ENCODE data around the gene NAPEPLD. TPM values are rescaled to one million over a fixed set of nuclear protein-coding genes. Genes with fewer than 3 reads are reported as not detected.
"Not testable (repeated sequence)": the region's sequence is repeated elsewhere in the genome, so short reads cannot be mapped to it uniquely, and the experiment has no call there.

Gene NAPEPLD
- total RNA-seq, 1 donor from 2014 or later = 20.9 TPM

DNA sequence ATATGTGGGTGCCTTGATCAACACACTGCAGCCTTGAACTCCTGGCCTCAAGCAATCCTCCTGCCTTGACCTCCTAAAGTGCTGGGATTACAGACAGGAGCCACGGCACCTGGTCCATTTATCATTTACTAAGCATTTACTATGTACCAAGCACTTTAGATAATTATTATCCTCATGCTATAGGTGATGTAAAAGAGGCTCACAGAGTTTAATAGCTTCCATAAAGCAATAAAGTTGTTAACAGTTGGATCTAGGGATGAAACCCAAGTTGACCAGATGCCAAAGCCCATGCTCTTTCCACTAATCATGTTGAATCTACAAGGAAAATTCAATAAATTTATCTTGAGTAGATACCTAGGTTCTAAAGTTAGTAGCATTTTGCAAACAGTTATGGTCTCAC, 5.0 kb downstream of the NAPEPLD start:
- no peak for DNase-seq

DNA sequence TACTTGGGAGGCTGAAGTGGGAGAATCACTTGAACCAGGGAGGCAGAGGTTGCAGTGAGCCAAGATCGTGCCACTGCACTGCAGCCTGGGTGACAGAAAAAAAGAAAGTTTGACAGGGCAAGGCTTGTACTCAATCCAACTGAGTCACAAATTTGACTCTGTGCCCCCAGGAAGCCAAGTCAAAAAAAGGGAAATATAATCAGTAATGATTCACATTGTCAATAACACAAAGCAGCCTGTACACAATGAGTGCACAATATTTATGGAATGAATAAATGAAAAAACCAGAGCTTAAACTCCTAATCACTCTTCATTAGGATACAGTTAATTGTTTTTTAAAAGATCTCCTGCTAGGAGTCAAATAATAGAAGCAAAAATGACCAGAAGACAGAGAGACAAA, 6.4 kb downstream of the NAPEPLD start:
- no peak for DNase-seq

DNA sequence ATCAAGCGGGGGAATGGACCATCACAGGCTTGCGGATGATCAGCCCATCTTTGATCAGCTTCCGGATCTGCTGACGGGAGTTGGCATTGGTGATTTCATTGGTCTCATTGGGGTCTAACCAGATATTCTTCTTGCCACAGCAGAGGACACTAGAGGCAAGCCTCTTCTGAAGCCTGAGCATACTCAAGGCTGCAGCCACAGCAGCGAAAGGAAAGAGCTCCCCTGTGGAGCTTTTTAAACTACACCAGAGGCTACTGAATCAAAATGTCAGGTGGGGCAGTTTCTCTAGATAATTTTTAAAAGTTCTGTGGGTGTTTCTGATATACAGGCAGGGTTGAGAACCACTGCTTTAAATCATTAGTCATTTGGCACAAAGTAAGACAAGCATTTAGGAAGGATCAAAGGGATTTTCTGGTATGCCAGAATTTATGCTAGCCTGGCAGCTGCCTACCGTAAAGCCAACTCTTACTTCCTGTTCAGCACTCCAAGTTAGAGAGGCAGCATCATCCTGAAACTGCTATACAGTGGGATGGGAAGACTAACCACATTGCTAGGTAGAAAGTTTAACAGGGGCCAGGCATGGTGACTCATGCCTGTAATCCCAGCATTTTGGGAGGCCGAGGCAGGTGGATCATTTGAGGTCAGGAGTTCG, 7.0 kb downstream of the NAPEPLD start:
- no peak for DNase-seq

DNA sequence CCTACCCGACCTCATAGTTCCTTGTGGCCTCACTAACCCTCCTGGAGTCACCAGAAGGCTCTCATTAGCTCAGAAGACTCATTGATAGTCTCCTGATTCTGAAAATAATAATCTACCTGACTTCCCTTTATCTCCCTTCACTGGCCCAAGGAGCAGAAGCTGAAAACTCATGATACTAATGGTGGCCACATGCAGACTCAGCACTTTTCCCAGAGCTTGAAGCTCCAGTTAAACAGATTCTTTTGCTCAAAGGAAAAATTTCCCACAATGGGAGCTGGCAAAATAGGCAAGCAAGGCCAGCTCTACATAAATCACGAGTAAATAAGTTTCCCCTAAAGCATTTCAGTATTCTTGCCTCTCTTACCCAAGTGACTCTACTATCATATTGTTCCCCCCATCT, 8.2 kb downstream of the NAPEPLD start:
- no peak for DNase-seq

DNA sequence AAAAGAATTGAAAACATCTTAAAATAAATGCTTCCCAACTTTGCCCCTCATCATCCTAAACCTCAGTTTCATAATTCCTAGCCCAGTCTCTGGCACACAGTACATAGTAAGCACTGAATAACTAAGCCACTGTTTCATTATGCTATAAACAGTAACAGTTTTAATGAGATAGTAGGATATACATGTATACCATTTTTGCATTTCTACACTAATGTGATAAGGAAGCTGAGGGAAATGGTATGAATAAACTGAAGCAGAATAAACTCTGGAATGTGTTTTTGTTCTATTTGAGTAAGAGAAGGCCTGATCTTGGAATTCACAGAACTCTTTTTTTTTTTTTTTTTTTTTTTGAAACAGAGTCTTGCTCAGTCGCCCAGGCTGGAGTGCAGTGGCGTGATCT, 8.8 kb downstream of the NAPEPLD start:
- no peak for DNase-seq

DNA sequence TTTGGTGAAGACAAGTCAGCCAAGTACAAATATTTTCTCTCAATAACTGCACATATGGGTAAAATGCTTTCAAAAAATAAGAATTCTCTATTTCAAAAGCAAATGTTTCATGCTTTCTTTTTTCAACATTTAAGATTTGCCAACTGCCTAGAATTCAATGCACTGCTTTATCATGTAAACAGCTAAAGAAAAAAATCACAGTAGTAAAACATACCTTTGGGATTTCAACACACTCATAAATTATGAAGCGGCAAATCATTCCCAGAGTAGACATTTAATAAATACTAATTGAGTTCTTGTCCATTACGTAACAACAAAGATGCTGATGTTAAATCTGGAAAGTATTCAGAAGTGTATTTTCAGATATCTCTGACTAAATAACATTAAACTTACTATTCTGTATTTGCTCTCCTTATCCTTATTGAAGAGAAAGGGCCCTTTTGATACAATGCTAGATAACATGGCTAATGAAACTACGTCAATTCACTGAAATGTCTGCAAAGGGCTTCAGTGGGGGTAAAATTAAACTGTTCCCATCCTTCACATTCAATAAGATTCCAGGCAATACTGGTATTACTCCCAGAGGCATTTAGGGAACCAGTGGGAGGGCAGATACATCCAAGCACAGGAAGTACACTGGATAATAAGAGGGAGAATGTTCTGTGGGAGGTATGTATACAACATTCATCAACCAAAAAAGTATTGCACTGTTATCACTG, 13.9 kb downstream of the NAPEPLD start:
- DNase-seq = no peak

DNA sequence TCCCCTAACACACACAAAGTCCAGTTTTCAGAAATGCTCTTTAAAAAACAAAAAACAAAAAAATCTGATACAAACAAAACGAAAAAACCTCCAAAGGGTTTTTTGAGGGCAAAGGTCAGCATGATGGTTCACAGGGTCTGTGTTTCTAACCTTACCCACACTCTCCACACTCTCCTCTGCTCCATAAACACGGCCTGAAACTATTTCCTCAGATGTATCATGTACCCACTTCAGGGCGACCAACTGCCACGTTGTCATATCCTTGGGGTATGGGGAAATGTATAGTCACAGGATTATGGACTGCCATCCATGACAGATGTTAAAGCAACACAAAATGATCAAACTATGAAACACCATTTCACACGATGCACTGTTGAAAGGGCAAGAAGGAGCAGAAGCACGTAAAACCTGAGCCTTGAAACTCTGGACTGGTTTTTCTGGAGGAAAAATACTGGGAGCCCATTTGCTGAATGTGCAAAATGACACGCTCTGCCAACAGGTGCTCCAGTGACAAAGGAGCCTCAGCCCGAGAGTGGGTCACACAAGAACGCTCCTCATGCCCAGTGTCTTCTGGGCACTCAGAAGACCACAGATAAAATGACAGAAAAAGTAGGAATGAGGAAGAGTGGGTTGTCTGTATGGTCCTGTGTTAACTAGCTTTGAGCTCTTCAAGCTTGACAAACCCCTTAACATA, 15.8 kb downstream of the NAPEPLD start:
- DNase-seq = no peak

DNA sequence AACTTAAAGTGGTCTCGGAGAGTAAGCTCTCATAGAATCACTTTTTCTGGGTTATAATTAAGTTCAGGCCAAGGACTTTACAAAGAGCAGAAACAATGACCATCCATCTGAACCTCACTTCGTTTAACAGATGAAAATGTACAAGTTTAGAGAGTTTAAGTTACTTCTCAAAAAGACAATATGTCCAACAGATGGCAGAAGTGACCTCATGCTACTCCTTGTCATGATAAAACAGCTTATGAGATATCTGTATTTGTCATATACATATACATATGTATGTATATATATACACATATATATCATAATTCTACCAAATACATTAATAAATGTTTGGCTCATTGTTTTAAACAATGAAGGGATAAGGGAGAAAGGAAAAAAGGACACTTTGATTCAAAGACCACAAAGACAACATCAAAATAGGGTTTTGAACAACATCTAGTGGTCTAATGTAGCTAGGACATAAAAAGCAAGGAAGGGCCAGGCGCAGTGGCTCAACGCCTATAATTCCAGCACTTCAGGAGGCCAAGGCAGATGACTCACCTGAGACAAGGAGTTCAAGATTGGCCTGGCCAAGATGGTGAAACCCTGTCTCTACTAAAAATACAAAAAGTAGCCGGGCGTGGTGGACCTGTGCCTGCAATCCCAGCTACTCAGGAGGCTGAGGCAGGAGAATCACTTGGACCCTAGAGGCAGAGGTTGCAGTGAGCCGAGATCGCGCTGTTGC, 17.8 kb downstream of the NAPEPLD start:
- DNase-seq = no peak

DNA sequence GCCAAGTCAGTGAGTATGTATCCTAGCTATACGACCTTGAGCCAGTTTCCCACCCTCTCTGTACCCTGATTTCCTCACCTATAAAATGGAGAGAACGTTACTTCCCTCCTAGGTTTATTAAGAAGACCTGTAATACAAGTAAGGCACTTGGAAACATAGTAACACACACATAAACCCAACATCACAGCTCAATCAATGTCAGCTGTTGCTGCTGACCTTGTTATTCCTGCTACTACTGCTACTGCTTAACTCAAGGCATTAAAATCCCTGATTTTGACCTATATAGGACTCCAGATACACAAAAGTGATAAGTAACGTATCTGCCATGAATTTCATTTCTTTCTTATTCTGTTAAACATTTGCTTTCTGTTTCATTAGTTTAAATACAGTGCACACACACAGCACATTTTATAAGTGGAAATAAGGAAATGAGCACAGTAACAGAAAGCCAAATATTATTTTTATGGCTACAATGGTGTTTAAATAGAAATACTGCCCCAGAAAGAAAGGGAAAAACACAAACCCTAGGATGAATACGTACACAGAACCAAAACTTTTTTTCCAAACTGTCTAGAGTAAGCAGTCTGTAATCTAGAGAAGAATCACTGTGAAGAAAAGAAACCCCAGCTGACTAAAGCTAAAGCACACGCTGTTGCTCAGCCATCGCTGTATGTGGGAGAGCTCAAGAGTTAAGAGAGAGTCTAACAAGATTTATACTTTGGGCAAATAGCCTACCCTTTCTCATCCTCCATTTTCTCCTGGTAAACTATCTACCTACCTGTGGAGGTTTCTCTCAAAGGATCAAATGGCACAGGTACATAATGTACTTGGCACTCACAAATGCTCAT, 19.0 kb downstream of the NAPEPLD start:
- DNase-seq = no peak

DNA sequence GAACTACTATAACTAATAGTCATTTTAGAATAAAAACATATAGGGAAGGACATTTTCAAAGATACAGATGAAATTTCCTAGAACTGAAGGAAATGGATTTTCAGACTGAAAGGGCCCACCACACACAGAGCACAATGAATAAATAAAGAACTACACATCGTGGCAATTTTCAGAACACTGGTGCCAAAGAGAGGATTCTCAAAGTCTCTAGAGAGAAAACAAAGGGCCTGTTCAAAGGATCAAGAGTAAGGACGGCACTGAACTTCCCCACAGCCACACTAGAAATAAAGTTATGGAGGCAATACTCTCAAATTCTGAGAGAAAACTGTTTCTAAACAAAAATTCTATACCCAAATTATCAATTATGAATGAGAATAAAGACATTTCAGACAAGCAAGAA, 21.9 kb downstream of the NAPEPLD start:
- no peak for DNase-seq

DNA sequence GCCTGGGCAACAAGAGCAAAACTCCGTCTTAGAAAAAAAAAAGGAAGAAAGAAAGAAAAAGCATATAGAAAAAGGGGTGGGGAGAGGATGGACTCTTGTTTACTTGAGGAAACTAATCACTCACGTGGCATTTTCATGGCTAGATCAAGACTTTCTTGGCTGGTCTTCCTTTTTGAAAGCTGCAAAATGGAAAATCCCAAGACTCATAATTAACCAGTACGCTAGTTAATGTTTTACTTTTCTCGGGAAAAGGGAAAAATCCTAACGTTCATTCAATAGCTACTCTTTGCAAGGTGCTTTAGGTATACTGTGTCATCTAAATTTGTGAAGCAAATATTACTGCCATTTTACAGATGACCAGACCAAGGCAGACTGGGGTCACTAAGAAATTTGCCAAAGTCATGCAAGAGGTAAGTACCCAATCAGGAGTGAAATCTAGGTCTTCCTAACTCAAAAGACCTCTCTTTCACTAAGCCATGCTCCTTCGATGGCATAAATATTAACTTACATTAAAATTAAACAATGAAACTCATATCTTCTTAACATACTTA, 24.4 kb downstream of the NAPEPLD start:
- DNase-seq = no peak

DNA sequence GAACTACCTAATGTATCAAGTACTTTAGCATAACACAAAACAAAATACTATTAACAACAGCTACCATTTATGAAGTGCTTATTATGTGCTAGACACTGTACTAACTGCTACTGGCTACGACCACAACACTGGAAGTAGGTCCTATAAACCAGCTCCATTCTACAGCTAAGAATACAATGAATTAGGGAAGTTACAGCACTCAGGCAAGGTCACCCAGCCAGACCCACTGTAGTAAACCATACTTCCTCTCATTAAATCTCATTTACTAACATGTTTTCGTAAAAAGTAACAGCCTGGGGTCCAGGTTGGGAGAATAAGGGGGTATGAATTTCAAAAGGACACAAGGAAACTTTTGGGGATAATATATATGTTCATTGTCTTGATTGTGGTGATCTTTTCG, 25.4 kb downstream of the NAPEPLD start:
- no peak for DNase-seq

DNA sequence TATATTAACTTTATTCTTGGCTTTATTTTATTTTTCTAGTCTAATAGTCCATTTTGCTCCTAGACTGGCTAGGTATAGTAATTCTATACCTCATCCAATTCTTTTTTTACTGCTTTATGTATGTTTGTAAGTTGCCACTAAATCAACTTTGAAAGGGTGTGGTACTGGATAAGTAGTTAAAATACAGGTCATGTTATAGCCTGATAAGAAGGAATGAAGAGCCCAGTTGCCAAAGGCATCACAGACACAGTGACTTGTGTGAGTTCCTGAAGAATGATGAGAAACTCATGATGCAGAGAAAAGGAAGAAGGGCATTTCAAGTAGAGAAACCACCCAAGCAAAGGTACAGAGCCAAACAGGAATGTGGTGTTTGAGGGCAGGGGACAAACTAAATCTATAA, 27.3 kb downstream of the NAPEPLD start:
- no peak for DNase-seq

DNA sequence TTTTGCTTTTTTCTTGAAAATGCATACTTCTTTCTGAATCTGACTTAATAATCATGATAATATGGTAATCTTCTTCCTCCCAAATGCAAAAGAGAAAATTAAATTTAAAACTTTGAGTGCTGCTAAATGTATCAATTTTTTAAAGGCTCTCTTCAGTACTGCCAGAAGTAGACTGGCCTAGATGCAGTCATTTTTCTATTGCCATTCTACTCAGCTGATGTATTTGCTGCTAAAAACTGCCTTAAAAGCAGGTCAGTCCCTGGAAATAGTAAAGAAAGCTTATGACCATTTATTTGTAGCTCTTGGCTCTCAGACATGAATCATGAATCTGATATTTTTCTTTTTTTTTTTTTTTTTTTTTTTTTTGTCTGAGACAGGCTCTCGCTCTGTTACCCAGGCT, 28.5 kb downstream of the NAPEPLD start:
- DNase-seq = no peak

DNA sequence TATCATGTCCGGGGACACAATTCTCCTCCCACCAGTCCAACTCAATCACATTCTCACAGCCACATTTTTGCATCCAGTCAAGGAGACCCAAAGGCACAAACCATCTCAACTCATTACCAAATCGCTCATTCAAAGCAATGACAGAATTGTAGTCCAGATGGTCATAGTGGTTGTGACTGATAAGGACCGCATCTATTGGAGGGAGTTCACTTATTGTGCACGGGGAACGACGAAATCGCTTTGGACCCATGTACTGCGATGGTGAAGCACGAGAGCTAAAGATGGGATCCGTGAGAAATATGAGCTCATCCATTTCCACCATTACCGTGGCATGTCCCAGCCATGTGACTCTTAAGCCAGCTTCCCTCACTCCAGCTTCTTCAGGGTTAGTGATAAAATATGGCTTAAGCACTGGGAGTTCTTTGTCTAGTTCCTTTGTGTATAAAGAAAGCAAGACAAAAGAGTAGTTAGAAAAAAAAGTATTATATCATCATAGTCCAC, 29.1 kb downstream of the NAPEPLD start:
- no peak for DNase-seq

DNA sequence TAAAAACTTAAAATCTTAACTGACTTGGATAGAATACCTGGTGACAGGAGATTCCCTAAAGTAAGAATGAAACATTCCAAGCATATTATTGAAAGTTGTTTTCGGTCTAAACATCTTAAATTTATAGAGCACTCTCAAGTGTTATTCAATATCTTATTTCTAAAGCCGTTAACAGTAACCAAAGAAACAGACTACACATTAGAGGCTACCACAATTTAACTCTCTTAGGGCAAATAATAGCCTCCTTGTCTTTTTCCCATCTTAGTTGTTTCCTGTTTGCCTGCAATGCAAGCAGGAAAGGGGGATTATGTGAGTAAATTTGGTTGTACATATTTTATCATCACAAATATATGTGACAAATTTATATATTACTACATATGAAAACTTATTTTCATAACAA, 31.4 kb downstream of the NAPEPLD start:
- DNase-seq = no peak

DNA sequence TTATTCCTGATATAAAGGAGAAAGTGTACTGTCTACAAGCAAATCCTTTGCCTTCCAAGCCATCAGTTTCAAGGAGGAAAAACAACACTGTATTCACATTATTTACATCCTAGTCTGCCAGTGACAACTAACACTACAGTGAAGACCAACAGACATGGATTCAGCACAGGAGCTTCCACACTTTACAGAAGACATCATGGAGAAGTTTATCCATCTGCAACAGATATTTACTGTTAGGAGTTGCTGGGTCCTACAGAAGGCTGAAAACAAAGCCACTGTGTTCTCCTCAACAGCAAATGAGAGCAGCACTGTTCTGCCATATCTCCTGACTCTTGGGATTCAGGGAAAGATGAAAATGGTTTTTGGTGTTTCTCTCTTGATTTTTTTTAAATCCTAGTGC, 31.9 kb downstream of the NAPEPLD start:
- no peak for DNase-seq

DNA sequence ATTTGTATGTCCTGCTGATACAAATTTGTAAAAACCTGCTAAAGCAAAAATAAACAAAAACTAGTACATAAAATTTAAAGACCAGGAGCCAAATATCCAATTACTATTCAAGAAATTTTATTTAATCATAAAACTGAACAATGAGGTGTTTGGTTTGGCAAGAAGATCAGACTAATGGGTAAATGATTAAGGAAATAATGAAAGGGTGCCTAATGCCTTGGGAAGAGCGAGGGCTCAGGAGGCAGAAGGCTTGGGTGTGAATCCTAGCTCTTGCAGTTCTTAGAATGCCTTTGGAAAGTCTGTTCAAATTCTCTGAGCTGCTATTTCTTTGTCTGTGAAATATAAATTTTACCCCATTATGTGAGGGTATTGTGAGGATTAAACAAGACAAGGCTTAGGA, 32.4 kb downstream of the NAPEPLD start:
- DNase-seq = no peak

DNA sequence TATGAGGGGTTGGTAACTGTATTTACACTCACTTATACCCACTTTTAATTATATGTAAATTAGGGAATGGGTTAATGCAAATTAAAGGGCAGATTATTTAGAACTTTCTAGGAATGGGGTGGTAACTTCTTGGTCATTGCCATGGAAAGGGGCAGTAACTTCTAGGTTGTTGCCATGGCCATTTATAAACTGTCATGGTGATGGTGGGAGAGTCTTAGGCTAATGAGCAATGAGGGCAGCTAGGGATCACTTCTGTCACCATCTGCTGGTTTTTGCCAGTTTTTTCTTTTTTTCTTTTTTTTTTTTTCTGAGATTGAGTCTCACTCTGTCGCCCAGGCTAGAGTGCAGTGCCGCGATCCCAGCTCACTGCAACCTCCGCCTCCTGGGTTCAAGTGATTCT, 33.1 kb downstream of the NAPEPLD start:
- no peak for DNase-seq

DNA sequence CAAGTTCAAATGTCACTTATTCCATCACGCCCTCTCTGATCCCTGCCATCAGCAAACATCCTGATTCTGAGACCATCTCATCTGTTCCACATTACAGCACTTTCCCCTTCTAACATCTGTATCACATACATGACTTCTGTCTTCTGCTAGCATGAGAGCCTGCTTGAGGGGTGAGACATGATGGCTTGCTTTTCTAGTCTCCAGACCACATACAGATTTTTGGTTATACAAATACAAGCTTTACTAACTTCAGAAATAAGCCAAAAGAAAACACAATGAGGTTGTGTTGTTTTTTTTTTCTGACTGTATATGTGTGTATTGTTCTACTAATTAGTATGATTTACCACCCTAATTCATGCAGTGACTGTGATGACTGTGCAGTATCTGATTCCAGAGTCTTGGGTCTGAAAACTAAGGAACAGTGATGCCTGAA, 34.3 kb downstream of the NAPEPLD start:
- no peak for DNase-seq

DNA sequence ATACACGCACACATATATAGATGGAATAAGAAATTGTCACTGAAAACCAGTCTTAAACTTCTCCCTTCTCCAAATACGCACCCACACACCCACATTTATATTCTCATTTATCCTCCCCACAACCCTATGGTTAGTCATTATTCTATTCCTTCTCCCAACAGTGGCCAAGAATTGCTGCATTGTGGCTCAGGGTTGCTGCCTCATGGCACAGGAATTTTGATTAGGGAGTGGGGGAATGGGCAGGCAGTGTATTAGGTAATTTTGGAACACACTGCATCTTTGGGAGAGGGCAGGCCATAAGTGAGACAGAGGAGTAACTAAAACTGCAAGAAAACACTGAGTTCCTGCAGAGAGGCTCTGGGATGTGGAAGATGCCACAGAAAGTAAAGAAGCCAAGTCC, 35.7 kb downstream of the NAPEPLD start:
- DNase-seq = no peak

DNA sequence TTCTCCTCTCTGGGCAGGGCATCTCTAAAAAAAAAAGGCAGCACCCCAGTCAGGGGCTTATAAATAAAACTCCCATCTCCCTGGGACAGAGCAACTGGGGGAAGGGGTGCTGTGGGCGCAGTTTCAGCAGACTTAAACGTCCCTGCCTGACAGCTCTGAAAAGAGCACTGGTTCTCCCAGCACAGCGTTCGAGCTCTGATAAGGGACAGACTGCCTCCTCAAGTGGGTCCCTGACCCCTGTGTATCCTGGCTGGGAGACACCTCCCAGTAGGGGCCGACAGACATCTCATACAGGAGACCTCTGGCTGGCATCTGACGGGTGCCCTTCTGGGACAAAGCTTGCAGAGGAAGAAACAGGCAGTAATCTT, 42.2 kb downstream of the NAPEPLD start:
- not testable (repeated sequence) for DNase-seq
